ENCODE results near the gene INTS1.

INTS1 gene

GRCh38 chr7:1437155-1437880, 66.9 kb downstream of the INTS1 start:
- TF ChIP-seq CTCF (IDR thresholded peaks at IDR 0.05; ENCODE audit: insufficient read depth, low read depth, low read length, missing control alignments), result no peak
- DNase-seq (ENCODE audit: low read depth), result no peak
- H3K4me3 ChIP-seq (ENCODE audit: low read depth, low read length), result no peak overlapping the region

- DNase-seq (ENCODE audit: low read depth), result no peak
- no peak overlapping the region for H3K4me3 ChIP-seq (ENCODE audit: low read depth, low read length)
- no peak for TF ChIP-seq CTCF (IDR thresholded peaks at IDR 0.05; ENCODE audit: insufficient read depth, low read depth, low read length, missing control alignments)
Observed at GRCh38 chr7:1436608-1437007, 67.6 kb downstream of the INTS1 start.

GRCh38 chr7:1434891-1435670, 69.1 kb downstream of the INTS1 start:
- no peak for TF ChIP-seq CTCF (IDR thresholded peaks at IDR 0.05; ENCODE audit: insufficient read depth, low read depth, low read length, missing control alignments)
- H3K4me3 ChIP-seq (ENCODE audit: low read depth, low read length), result no peak overlapping the region
- DNase-seq (ENCODE audit: low read depth), result no peak

- no peak overlapping the region for H3K4me3 ChIP-seq (ENCODE audit: low read depth, low read length)
- no peak for TF ChIP-seq CTCF (IDR thresholded peaks at IDR 0.05; ENCODE audit: insufficient read depth, low read depth, low read length, missing control alignments)
- no peak for DNase-seq (ENCODE audit: low read depth)
Observed at GRCh38 chr7:1434165-1434718, 69.9 kb downstream of the INTS1 start.

- DNase-seq (ENCODE audit: low read depth), result no peak
- no peak for TF ChIP-seq CTCF (IDR thresholded peaks at IDR 0.05; ENCODE audit: insufficient read depth, low read depth, low read length, missing control alignments)
- H3K4me3 ChIP-seq (ENCODE audit: low read depth, low read length), result no peak overlapping the region
Observed at GRCh38 chr7:1433128-1433920, 70.9 kb downstream of the INTS1 start.

- no peak overlapping the region for H3K4me3 ChIP-seq (ENCODE audit: low read depth, low read length)
- peak; percentile 59 for DNase-seq (ENCODE audit: low read depth)
- peak; percentile 97 for TF ChIP-seq CTCF (IDR thresholded peaks at IDR 0.05; ENCODE audit: insufficient read depth, low read depth, low read length, missing control alignments)
Observed at GRCh38 chr7:1432411-1433082, 71.6 kb downstream of the INTS1 start.

Measured in GM12865 (cell line).